CD4-positive, alpha-beta T cell treated with Interleukin-4 for 4 hours (primary cell): Measurements from ENCODE around the gene TNFRSF18.

ENCODE experiments used
- DNase-seq: peaks from one replicate; pipeline ENCODE4 v3.0.0-alpha.2; 2020

TNFRSF18 gene

DNA sequence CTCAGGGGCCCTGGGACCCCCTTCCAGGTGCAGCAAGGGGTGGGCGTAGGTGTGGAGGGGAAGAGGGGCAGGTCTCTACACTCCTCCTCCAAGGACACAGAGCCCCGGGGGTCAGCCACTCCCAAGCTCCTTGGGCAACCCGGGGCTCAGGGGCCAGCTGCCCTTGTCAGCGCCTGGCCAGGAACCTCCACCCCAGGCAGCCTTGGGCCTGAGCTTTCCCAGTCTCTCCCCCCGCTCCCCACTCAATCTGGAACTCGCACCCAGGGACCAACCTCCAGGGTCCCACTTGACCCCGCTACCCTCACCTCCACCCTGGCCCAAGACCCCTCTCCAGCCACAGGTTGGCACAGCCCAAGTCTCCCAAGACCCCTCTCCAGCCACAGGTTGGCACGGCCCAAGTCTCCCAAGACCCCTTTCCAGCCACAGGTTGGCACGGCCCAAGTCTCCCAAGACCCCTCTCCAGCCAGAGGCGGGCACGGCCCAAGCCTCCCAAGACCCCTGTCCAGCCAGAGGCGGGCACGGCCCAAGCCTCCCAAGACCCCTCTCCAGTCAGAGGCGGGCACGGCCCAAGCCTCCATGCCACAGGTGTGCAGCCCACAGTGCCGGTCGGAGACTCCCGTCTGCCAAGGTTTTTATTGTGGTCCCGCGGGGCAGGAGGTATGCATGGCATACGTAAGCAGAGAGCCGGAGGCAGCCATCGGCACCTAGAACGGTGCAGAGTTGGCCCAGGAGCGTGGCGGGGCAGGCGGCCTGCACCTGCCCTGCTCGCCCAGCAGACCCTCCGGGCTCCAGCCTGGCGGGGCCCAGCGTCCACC lies 4.5 kb upstream of the TNFRSF18 start:
- no peak for DNase-seq

DNA sequence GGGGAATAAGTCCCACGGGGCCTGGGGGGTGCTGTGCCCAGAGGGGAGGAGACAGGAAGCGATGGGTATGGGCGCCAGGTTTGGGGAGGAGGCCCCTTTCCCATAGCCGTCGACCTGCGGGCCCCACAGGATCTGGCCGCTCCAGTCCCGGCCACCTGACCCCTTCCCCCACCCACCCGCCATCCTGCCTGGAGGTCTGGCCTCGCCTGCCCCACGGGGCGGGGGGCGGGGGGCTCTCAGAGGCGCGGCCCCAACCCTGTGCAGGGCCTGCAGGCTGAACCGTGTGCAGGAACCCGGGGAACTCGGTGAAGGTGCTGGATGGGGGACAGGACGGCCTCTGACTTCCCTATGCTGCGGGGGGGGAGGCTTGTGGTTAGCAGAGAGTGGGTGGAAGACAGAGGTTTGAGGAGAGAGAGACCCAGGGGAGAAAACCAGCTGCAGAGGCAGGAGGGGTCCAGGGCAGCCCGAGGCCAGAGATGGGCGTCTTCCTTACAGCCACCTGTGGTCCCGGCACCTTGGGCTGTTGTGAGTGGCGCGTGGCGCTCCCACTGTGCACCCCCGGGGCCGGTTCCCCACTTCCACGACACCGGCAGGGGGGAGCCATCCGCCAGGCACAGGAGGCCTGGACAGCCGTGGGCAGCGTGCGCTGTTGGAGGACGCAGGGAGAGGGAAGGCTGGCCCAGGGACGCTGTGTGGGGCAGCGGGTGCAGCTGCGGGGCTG lies 2.5 kb upstream of the TNFRSF18 start:
- peak; percentile 46 for DNase-seq

DNA sequence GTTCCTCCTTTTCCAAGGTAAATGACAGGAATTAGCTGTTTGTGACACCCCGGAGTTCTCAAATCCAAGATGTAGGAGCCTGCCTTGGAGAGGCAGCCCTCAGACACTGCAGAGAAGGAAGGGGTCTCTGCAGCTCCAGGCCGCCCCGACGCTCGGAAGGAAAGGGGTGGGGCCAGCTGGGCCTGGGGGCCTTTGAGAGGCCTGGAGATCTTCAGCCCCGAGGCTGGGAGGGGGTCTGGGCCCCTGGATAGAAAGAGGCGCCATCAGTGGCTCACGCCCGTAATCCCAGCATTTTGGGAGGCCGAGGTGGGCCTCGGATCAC lies 1.1 kb upstream of the TNFRSF18 start:
- no peak for DNase-seq

DNA sequence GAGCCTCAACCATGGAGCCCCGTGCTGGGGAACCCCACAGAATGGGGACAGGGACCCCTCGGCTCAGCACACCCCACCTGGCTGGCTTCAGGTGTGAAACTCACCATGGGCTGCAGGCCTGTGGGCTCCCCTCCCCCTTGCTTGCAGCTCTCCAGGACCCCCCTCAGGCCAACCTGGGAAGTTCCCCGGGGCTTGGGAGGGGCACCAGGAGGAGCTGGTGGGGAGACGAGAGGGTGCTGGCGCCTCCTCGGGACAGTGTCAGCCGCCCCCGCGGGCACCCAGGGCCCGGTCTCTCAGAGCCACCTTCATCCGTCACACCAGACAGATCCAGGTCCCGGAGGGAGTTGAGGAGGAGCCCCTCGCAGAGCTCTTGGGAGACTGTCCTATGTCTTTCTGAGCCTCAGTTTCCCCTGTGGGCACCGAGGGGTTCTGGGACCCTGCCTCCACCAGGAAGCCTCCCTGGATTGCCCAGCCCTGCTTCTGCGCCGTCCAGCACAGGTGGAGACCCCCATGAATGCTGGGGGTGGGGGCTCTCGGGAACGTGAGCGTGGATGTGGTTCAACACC lies 657 bp upstream of the TNFRSF18 start:
- no peak for DNase-seq

DNA sequence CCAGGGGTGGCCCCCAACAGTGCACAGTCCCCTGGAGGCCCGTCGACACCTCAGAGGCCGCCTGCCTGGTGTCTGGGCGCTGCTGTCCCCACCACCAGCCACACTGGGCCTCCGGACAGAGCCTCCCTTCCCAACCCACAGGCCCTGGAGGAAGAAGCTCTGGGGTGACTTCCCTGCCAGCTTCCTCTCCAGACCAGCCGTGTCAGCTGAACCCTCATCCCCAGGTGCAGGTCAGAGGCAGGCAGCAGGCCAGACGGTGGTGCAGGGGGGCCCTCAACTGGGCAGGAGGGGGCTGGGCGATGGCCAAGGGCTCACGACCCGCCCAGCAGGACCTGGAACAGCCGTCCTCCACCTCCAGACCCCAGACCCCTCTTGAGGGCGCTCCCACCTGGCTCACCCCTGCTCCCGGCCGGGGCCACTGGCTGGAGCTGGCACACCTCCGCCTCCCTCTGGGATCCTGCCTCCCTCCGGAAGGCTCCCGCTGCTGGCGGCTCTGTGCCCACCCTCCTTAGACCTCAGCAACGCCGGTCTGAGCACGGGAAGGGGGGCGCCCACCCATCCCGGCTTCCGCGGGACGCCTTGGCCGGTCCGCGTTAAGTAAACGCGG lies 520 bp downstream of the TNFRSF18 start:
- no peak for DNase-seq

DNA sequence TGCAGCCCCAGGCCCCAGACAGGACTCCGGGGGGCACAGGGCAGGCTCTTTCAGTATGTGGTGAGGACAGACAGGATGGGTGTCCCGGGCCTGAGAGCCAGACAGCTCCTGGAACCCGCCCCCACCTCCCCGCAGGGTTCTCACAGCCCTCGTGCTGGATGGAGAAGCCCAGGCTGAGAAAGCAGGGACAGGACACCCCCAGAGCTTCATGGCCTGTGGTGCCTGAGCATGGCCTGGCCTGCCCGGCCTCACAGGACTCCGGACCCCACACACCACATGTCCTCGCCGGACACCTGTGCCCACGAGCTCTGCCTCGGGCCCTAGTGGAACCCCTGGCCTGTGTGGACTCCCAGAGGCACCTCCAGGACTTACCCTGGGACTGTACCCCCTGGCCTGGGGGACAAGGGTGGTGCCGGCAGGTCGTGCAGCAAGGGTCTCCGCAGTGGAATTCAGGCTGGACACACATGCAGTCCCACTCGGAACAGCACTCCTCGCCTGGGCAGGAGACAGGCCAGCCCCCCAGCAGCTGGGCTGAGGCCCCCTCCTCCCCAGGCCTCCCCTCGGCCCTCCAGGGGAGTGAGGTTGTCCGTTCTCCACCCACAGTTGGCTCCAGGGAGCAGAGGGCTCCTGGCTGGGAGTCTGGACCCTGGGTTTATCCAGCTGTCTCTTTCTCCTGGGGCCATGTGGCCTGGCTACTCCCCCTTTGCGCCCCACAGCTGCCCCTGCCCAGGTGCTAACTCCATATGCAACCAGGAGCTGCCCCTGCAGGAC lies 1.2 kb downstream of the TNFRSF18 start:
- no peak for DNase-seq

DNA sequence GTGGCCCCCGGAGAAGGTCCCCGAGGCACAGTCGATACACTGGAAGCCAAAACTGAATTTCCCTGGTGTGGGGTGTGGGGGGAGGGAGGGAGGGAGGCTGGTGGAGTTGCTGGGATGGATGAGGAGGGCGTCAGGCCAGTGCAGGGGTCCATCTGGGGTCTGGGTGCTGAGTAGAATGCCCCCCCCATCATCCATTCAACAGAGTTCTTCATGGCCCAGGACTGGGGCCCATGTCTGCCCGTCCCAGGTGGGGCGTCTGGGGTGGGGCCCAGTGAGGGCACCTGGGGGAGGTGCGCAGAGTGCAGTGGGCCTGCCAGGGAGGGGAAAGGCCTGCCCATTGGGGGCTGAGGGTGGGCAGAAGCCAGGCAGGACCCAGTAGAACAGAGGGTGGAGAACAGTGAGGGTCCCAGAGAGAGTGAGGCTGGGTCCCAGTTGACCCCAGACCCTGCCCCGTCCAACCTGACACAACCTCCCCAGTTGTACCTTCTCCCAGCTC lies 1.9 kb downstream of the TNFRSF18 start:
- no peak for DNase-seq

DNA sequence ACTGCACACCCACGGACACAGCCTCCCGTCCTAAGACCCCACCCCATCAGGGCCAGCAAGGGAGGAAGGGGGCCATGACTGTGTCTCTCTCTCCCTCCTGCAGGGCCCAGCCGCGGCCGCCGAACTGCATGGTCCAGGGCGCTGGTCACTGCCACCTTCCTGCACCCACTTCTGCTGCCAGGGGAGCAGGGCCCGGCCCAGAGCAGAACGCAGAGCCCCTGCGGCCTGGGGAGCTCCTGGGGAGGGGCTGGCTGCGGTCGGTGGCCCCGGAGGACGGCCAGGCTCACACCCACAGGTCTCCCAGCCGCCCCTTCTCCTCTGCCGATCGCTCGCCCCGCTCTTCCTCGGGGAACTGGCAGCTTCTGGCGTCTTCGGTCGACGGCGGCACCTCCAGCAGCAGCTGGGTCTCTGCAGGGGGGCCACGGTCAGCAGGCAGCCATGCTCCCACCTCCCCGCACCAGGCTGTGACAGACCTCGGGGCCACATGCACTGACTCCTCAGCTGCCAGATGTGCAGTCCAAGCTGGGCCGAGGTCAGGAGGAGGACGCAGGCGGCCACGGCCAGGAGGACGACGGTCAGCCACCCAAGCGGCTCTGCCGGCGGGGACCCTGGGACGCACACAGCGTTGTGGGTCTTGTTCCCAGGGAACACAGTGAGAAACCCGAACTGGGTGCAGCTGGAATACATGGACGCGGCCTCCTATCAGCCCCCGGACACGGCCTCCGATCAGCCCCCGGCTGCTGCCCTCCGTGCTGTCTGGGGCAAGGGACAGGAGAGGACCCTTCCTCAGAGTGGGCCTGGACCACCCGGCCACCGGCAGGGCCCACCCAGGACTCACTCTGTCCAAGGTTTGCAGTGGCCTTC lies 2.6 kb downstream of the TNFRSF18 start:
- DNase-seq: no peak

DNA sequence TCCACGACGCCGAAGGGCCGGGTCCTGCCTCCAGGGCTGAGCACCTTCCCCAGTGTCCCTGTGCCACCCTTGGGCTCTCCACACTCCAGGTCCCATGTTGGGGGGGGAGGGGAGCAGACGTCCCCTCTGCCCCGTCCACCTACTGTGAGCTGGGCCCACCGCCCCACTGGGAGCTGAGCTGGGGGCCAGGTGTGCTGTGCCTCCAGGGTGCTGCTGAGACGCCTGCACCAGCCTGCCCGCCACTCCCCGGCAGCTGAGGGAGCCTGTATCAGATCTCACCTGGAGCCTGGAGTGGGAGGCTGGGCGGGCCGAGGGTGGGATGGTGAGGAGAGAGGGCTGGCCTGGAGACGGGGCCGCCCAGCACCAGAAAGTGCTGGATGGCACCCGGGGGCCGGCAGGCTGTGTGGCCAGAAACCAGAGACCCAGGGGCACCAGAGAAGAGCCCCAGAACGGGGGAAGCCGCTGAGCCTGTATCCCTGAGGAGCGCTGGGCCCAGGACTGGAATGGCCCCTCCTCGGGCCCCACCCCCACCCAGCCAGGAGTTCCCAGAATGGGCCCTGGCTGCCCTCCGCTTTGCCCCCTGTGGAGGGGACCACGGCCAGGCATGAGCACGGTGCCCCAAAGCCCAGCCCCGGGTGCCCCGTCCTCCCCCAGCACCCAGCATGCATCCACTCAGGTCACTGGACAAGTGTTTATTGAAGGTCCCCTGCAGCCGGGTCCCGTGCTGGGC lies 3.4 kb downstream of the TNFRSF18 start:
- no peak for DNase-seq

DNA sequence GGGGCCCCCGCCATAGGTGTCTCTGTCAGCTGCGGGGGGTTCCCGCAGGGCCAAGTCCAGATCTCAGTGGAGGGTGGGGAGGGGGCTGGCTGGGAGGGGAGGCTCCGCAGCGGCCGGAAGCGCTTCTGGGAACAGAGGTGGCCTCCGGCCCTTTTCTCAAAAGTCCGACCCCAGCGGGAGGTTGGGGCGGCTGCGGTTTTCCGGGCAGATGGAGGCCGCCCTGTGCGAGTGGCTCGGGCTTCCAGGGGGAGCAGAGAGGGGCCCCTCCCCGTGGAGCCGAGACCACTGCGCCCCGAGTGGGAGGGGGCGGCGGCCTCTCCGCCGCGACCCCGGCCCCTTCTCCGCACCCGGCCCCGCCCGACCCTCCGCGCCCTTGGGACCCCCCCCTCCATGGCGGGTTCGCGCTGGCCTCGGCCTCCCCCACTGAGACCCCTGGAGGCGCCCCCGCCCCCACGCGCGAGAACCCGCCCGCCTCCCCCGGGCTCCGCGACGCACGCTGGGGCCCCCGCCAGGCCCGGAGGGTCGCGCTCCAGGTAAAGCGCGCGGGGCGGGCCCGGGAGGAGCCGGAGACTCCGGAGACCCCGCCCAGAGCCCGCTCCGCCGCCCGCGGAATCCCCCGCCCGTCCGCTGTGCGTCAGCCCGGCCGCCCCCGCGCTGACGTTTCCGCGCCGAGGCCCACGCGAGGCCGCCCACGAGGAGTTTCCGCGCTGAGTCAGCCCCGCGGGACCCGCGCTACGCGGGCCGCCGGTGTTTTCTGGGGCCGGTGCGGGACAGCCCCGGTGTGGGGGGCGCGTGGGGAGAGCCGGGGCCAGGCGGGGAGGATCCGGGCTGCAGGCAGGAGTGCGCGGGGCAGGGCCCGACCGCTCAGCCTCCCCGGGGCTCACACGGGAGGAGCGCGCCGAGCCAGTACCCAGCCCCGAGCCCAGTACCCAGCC lies 5.2 kb downstream of the TNFRSF18 start:
- peak; percentile 86 for DNase-seq

DNA sequence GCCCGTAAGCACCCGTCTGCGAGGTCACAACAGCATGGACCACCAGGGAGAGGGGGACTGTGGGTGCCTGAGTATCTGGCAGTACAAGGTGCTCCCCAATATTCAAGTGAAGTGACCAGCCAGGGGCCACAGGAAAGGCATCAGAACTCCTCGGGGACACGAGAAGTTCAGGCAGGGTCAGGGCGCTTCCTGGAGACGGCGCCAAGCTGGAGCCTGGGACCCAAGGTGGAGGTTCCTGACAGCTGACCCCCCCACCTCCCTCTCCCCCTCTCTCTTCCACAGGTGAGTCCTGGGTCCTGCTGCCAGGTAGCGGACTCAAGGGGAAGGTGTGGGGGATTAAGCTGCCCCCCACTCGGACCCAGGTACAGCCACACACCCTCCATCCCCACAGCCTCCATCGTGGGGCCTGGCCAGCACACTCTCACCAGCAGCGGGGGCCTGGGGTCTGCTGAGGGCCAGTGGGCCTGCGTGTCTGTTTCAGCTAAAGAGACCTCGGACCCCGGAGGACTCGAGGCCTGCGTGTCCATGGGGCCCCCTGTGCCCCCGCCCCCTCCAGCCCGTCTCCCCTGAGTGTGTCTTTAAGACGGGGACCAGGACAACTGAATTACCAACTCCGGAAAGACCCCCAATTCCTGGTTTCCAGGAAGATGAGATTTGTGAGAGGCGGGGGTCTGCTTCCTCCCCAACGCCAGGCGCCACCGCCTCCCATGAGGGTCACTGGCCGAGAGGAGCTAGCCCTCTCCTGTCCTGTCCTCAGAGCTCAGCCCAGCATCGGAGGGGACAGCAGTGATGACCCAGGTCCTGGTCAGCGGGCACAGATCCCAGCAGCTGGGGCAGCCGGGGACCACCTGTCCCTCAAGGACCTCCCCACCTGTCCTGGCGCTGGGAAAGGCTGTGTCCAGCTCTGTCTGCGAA lies 6.2 kb downstream of the TNFRSF18 start:
- no peak for DNase-seq

DNA sequence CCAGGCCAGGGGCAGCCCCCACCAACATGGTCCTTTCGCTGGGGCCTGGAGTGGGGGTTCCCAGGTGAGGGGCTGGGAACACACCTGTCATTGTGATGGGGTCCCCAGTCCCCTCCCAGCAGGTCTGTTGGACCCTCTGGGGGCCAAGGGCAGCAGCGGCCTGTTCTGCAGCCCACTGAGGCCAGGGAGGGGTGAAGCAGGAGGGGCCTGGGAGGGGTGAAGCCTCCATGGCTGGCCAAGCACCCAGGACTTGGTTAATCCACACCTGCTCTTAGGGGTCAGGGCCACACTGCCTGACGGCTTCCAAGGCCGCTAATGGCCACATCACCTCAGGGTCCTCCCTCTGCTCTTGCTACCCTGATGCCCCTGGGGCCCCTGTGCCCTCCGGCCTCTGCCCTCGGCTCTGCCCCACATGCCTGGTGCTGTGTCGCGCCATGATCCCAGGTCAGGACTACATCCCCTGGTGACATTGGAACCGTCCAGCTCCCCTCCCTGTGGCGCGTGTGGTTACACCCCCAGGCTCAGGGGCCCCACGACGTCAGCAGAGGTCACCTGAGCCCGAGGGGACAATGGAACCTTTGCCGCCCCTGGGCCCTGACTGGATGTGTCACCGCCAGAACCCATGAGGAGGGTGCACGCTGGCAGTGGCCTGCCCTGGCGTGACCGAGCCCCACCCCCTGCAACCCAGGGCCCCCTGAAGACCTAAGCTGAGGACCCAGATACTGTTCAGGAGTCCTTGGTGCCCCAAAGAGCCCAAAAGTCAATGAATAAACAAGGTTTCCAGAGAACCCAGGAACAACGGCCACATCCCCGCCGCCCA lies 7.0 kb downstream of the TNFRSF18 start:
- no peak for DNase-seq

DNA sequence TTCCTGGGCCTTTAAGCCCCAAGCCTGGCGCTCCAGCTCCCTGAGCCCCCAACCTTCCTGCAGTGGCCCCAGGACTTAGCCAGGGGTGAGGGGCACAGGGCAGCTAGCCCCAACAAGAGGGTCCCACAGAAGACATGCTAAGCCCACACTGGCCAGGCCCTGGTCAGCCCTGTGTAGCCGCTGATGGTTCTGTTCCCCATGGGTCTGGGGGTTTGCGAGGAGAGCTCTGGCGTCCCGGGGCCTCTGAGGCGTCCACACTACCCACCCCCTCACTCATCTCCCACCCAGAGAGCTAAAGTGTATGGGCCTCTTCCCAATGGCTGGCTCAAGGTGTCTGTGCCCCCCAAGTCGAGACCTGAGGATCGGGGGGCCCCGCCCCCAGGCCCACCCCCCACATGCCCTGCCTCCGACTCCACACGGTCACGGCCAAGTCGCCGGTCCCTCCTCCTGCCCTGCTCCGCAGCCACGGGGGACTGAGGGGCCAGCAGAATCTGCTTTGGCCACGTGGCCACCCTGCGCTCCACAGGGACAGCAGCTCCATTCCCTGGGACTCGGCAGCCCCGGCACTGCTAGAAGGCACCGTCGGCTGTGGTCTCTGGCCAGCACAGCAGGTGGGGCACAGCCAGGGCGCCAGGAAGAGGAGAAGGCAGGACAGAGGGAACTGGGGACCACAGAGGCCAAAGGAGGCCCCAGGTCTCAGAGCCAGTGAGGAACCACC lies 7.8 kb downstream of the TNFRSF18 start:
- DNase-seq: no peak

DNA sequence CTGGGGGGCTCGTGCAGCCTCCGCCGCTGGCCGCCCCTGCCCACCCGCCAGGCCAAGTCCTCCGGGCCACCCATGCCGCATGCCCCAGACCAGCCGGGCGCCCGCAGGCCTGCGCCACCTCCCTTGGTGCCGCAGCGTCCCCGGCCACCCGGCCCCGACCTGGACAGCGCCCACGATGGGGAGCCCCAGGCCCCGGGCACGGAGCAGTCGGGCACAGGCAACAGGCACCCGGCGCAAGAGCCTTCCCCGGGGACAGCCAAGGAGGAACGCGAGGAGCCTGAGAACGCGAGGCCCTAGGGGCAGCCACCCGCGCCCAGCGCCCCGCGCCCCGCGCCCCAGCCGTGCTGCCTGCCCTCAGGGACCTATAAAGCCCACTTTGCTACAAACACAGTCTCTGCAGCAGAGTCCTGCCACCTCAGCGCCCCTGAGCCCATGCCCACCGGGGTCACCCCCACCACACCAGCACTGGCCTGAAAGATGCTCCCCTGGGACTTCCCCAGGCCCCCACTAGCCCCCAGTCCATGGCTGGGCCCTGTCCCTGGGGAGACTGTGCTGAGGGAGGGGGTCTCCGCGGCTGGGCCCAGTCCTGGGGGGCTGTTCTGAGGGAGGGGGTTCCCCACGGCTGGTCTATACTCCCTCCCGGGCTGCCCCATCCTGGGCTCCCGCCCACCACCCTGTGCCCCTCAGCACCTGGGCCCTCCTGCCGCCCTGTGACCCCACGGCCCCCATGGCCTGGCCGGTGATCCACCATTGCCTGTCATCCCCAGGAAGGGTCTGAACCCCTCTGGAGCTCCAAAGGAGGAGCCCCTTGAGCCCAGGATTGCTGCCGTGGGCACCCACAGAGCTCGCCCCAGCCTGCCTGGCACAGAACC lies 8.6 kb downstream of the TNFRSF18 start:
- no peak for DNase-seq

DNA sequence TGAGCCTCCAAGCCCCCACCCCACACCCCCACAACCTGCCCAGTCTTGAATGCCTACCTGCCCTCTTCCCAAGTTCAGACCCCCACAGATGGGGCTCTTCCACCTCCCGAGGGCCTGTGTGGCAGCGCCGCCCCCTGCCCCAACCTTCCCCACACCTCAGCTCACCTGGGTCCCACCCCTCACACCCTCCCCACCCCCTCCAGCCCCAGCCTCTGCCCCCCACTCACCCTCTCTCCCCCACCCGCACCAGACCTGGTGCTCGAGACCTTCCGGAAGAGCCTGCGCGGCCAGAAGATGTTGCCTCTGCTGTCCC lies 9.2 kb downstream of the TNFRSF18 start:
- no peak for DNase-seq

DNA sequence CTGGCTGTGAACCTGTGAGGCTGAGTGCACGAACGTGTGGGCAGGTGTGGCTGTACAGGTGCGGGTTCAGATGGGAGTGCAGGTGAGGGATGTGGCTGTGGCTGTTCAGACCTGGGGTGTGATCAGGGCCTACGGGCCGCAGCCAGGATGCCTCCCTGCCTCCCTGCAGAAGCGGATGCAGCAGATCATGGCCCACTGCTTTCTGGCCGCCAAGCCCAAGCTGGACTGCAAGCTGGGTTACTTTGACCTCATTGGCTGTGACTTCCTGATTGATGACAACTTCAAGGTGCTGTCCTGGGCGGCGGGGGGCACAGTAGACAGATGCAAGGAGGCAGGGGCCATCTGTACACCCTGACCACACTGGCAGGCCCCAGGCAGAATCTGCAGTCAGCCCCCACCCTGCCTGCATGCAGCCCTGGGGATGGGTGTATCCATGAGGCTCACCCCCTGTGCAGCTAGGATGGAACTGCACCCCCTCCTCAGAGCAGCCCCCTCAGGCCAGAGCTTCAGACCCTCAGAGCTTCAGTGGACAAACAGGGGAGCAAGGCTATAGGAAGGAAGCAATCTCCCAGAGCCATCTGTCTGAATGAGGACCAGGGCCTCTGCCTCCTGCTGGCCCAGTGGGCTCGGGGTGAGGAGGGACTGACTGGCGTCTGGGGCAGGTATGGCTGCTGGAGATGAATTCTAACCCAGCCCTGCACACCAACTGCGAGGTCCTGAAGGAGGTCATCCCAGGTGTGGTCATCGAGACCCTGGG lies 9.8 kb downstream of the TNFRSF18 start:
- no peak for DNase-seq
